Frontal cortex (tissue), 4 donors: ENCODE data around the gene NDOR1. TPM values are rescaled to one million over a fixed set of nuclear protein-coding genes. Genes with fewer than 3 reads are reported as not detected.

Experiments used
- DNase-seq, 2 donors: peaks; one replicate each; pipeline ENCODE4 v3.0.0; 2012; ENCODE audit warnings: low spot score in 2 of 2
- FAIRE-seq: peaks from 2 replicates; lab custom pipeline; 2012; peaks lifted over from hg19 to GRCh38; lab: Jason Lieb, UNC
- total RNA-seq: library from RNA; depleted of rRNA; stranded (reverse); fragments of >200 nt; gene quantifications from one replicate; pipeline ENCODE4 v1.2.3, GENCODE V29; 2014
- donor health status: control.
- donor health status: control.
- donor health status: control.

The NDOR1 gene
- total RNA-seq, 1 donor from 2014 or later: 3.3 TPM

DNA sequence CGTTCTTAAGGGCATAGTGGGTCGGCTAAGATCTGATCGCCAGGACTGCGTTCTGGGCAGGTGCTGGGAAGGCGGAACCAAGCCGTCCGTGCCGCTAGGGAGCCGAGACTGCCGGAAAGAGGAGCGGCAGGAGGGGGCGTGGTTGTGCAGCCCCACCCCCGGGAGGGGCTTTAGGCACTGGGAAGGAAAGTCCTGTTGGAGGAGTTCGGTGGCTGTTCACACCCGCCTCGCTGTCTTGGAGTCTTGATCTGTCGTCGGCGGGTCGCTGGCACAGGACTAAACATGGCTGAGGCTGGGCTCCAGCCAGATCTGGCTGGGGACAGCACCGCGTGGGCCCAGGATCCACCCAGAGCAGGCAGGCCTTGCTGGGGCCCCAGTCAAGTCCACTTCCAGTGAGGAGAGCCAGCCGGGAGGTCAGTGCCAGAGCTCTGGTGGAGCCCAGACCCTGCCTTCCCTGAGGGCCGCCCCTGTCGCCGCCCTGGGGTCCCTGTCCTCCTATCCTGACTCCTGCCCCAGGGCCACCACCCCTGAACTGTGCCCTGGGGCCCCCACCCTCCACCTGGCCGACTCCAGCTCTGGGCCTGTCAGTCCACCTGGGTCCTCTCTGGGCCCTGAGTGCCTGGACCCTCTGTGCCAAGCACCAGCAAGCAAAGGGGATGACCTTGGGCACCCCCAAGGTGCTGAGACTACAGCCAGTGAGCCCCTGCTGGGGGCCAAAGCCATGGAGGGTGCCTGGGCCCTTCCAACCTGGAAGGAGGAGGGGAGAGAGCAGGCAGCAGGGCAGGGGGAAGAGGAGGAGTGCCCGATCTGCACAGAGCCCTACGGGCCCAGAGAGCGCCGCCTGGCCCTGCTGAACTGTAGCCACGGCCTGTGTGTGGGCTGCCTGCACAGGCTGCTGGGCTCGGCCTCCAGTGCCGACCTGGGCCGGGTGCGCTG, 12.0 kb downstream of the NDOR1 start:
- FAIRE-seq (no peak), DNase-seq (peak in 1 of 2 donors; percentile 69)

DNA sequence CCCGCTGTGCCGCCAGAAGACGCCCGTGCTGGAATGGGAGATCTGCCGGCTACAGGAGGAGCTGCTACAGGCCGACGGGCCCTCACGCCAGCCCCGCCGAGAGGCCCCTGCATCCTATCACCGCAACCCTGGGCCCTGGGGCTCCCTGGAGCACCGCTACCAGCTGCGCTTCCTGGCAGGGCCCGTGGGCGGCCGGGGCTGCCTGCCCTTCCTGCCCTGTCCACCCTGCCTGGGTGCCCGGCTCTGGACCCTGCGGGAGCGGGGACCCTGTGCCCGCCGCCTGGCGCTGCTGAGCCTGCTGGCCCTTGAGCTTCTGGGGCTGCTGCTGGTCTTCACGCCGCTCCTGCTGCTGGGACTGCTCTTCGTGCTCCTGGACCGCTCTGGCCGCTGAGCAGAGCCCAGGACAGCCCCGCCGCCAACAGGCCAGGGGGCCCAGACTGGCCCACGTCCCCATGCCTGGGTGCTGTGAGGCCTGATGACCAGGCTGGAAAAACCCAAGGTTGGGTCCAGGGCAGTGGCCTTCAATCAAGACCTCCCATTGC, 12.8 kb downstream of the NDOR1 start:
- DNase-seq (no peak), FAIRE-seq (no peak)

DNA sequence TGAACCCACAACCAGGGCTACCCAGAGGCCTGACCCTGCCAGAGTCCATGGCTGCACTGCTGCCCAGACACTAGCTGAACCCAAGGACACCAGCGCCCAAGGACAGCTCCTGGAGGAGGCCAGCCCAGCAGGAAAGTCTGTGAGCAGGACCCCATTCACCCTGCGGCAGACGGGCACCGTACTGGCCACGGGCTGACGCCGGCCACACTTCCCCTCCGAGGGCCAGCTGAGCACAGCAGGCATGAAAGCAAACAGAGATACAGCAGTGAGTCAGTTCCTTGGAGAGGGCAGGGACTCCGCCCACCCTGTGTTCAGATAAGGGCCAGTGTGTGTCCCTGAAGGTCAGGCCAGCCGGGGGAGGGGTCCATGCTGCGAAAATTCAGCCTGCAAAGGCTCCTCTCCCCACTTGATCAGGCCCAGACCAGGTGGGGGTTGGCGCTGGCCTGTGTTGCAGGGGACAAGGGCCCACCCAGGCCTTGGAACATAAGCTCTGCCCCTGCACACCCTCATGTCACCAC, 13.3 kb downstream of the NDOR1 start:
- FAIRE-seq: no peak
- no peak for DNase-seq

GRCh38 chr9:137219757-137220316, 14.3 kb downstream of the NDOR1 start:
- no peak for FAIRE-seq
- DNase-seq: no peak

- FAIRE-seq (no peak), DNase-seq (no peak)
These were observed 15.0 kb downstream of the NDOR1 start for GRCh38 chr9:137220317-137221094.

DNA sequence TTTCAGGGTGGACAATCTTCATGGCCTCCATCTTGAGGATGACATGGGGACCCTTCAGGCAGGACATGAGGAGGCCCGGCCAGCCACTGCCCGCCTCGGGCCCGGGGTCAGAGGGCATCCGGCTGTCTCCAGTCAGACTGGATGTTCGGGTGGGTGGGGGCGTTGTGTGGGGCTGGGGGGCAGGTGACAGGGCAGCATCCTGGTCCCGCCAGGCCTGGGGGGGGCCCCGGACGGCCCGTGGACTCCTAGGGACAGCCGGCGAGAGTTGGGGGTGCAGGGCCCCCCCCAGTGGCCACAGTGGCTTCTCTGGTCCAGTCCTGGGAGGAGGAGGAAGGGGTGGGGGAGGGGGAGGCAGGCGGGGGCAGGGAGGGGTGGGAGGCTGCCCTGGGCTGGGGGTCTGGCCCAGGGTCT, 15.6 kb downstream of the NDOR1 start:
- FAIRE-seq: no peak
- no peak for DNase-seq

DNA sequence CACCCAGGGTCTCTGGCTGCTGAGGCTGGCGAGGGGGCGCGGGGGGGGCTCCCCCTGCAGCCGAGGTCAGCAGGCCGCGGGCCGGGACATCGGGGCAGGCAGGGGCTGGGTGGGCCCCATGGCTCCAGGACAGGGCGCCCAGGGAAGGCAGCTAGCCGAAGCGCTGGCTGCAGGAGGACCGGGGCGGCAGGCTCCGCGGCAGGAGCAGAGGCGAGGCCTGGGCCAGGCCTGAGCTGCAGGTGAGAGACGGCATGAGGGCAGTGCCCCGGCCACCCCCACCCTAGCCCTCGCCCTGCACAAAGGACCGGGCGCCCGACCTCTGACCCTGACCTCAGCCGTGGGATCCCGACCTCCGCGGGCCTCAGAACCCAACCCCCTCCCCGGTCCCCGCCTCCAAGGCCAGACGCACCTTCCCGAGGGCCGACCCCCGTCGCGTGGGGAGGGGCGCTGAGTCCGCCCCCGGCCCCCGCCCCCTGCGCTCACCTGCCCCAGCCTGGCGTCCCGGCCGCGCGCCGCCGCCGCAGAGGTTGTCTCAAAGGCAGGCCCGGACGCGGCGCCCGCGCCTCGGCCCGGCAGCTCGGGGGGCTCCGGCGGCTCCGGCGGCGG, 16.1 kb downstream of the NDOR1 start:
- FAIRE-seq (no peak), DNase-seq (no peak)

GRCh38 chr9:137222190-137223077, 16.9 kb downstream of the NDOR1 start, which contains the start of gene RNF208:
TSS of gene RNF208 (minus strand) at chr9:137222240. CDS start at chr9:137221212, 1,028 bp downstream.
- DNase-seq: peak in 1 of 2 donors; percentile 67
- no peak for FAIRE-seq

- FAIRE-seq (peak; percentile 23), DNase-seq (peak; percentile 99 to 100)
These were observed 17.8 kb downstream of the NDOR1 start for GRCh38 chr9:137223078-137223970.

GRCh38 chr9:137224830-137225694, 19.6 kb downstream of the NDOR1 start, which contains the start of gene CYSRT1:
TSS of gene CYSRT1 (plus strand) at chr9:137225174. CDS start at chr9:137225622, 448 bp downstream.
- FAIRE-seq (no peak), DNase-seq (no peak)

DNA sequence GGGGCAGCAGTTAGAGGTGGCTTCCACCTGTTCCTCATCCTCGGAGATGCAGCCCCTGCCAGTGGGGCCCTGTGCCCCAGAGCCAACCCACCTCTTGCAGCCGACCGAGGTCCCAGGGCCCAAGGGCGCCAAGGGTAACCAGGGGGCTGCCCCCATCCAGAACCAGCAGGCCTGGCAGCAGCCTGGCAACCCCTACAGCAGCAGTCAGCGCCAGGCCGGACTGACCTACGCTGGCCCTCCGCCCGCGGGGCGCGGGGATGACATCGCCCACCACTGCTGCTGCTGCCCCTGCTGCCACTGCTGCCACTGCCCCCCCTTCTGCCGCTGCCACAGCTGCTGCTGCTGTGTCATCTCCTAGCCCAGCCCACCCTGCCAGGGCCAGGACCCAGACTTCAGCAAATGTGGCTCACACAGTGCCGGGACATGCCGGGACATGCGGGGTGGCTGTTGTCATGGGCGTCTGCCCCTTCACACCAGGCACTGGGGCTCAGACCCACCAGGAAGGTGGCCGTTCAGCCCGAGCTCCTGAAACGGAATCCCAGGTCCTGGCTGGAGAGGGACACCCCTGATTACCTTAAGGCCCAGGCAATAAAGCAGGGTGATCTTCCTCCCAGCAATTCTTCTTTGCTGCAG, 20.3 kb downstream of the NDOR1 start:
- DNase-seq (no peak), FAIRE-seq (no peak)

- DNase-seq (no peak), FAIRE-seq (no peak)
These were observed 21.0 kb downstream of the NDOR1 start for GRCh38 chr9:137226338-137227053.

GRCh38 chr9:137227054-137227852, 21.8 kb downstream of the NDOR1 start, which contains the start of gene RNF224:
TSS of gene RNF224 (plus strand) at chr9:137227502. CDS start at chr9:137228336, 834 bp downstream.
- FAIRE-seq (no peak), DNase-seq (peak; percentile 81 to 85)

- FAIRE-seq (no peak), DNase-seq (no peak)
These were observed 22.5 kb downstream of the NDOR1 start for GRCh38 chr9:137227853-137228505.
